Stimulated activated CD4-positive, alpha-beta T cell treated with anti-CD3 and anti-CD28 coated beads, Interleukin-12 subunit alpha, Interleukin-12 subunit beta, amount 100 ng/mL, for 4 hours (primary cell): ENCODE results near the gene CEP68.
"Not testable (repeated sequence)": the region's sequence is repeated elsewhere in the genome, so short reads cannot be mapped to it uniquely, and the experiment has no call there.

Source experiments
- DNase-seq: peaks from one replicate; pipeline ENCODE4 v3.0.0-alpha.2; 2020

CEP68 gene

GRCh38 chr2:65031341-65032018 lies 24.7 kb upstream of the CEP68 start:
- DNase-seq = peak; percentile 2

GRCh38 chr2:65032019-65032975 lies 23.9 kb upstream of the CEP68 start:
- no peak for DNase-seq

- DNase-seq = no peak
These were observed 23.0 kb upstream of the CEP68 start for GRCh38 chr2:65033178-65033577.

GRCh38 chr2:65033667-65034066 lies 22.5 kb upstream of the CEP68 start:
- not testable (repeated sequence) for DNase-seq

- DNase-seq = no peak
These were observed 20.8 kb upstream of the CEP68 start for GRCh38 chr2:65035351-65035943.

GRCh38 chr2:65037178-65037577 lies 19.0 kb upstream of the CEP68 start:
- no peak for DNase-seq

GRCh38 chr2:65039640-65040039 lies 16.6 kb upstream of the CEP68 start:
- DNase-seq = no peak

GRCh38 chr2:65040400-65041261 lies 15.6 kb upstream of the CEP68 start:
- peak; percentile 61 for DNase-seq

- no peak for DNase-seq
These were observed 13.2 kb upstream of the CEP68 start for GRCh38 chr2:65043001-65043400.

GRCh38 chr2:65044097-65044735 lies 12.0 kb upstream of the CEP68 start:
- DNase-seq = no peak

- DNase-seq = no peak
These were observed 10.6 kb upstream of the CEP68 start for GRCh38 chr2:65045651-65046050.

GRCh38 chr2:65046633-65047407 lies 9.4 kb upstream of the CEP68 start:
- no peak for DNase-seq

- DNase-seq = no peak
These were observed 7.1 kb upstream of the CEP68 start for GRCh38 chr2:65049010-65049639.

- no peak for DNase-seq
These were observed 5.3 kb upstream of the CEP68 start for GRCh38 chr2:65050931-65051330.

- DNase-seq = no peak
These were observed 3.0 kb upstream of the CEP68 start for GRCh38 chr2:65053199-65053598.

- no peak for DNase-seq
These were observed 1.3 kb upstream of the CEP68 start for GRCh38 chr2:65054749-65055421.

- peak; percentile 50 for DNase-seq
These were observed 598 bp upstream of the CEP68 start for GRCh38 chr2:65055422-65056214.

GRCh38 chr2:65057054-65057375 lies 799 bp downstream of the CEP68 start:
- DNase-seq = no peak

GRCh38 chr2:65057391-65058052 lies 1.3 kb downstream of the CEP68 start:
- DNase-seq = no peak
